Activated CD4-positive, alpha-beta T cell treated with anti-CD3 and anti-CD28 coated beads for 48 hours (primary cell): ENCODE results near the gene SPON1.
"Not testable (repeated sequence)": the region's sequence is repeated elsewhere in the genome, so short reads cannot be mapped to it uniquely, and the experiment has no call there.

ENCODE experiments used
- DNase-seq: peaks from one replicate; pipeline ENCODE4 v3.0.0-alpha.2; 2020

The SPON1 gene

GRCh38 chr11:13984616-13985450 is 22.3 kb downstream of the SPON1 start:
- no peak for DNase-seq

- DNase-seq: not testable (repeated sequence)
These were observed 24.2 kb downstream of the SPON1 start for GRCh38 chr11:13986695-13987094.

- DNase-seq: not testable (repeated sequence)
These were observed 29.8 kb downstream of the SPON1 start for GRCh38 chr11:13992158-13992856.

- no peak for DNase-seq
These were observed 30.7 kb downstream of the SPON1 start for GRCh38 chr11:13993096-13993765.

- no peak for DNase-seq
These were observed 35.4 kb downstream of the SPON1 start for GRCh38 chr11:13997881-13998280.

- no peak for DNase-seq
These were observed 37.2 kb downstream of the SPON1 start for GRCh38 chr11:13999704-14000103.

GRCh38 chr11:14001597-14001996 is 39.1 kb downstream of the SPON1 start:
- no peak for DNase-seq

- no peak for DNase-seq
These were observed 45.0 kb downstream of the SPON1 start for GRCh38 chr11:14007566-14007965.

GRCh38 chr11:14010665-14011064 is 48.1 kb downstream of the SPON1 start:
- DNase-seq: no peak

- no peak for DNase-seq
These were observed 50.3 kb downstream of the SPON1 start for GRCh38 chr11:14012846-14013245.

GRCh38 chr11:14015711-14016110 is 53.2 kb downstream of the SPON1 start:
- DNase-seq: no peak

- DNase-seq: no peak
These were observed 55.9 kb downstream of the SPON1 start for GRCh38 chr11:14018441-14018840.

- DNase-seq: no peak
These were observed 59.2 kb downstream of the SPON1 start for GRCh38 chr11:14021738-14022137.

- no peak for DNase-seq
These were observed 59.7 kb downstream of the SPON1 start for GRCh38 chr11:14022251-14022650.

GRCh38 chr11:14022821-14023220 is 60.3 kb downstream of the SPON1 start:
- no peak for DNase-seq

- DNase-seq: no peak
These were observed 64.4 kb downstream of the SPON1 start for GRCh38 chr11:14026961-14027360.

GRCh38 chr11:14027525-14027924 is 65.0 kb downstream of the SPON1 start:
- no peak for DNase-seq

GRCh38 chr11:14029440-14029839 is 66.9 kb downstream of the SPON1 start:
- no peak for DNase-seq

- no peak for DNase-seq
These were observed 67.7 kb downstream of the SPON1 start for GRCh38 chr11:14029971-14030920.

GRCh38 chr11:14035526-14035925 is 73.0 kb downstream of the SPON1 start:
- not testable (repeated sequence) for DNase-seq

- no peak for DNase-seq
These were observed 73.9 kb downstream of the SPON1 start for GRCh38 chr11:14036469-14036868.

- DNase-seq: no peak
These were observed 78.5 kb downstream of the SPON1 start for GRCh38 chr11:14041040-14041439.

- DNase-seq: no peak
These were observed 79.0 kb downstream of the SPON1 start for GRCh38 chr11:14041565-14041964.
